ENCODE measurements around the gene MIER3.

Gene MIER3

DNA sequence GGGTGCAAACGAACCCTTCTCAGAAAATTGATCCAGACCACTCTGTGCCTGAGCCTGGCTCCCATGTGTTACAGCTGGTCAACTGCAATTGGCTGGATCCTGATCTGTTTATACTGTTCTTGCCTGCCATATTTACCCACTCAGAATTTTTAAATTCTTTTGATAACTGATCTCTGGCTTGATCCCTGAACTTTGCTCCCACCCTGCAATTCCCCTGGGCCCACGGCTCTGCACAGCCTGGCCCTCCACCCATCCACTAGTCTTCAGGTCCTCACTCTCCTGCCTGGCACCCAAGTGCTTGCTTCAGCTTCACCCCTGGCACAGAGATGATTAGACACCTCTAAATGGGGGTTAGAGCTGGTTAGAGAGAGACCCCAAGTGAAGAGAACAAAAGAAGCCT, 25.9 kb upstream of the MIER3 start:
- no peak overlapping the region for H3K4me3 ChIP-seq (ENCODE audit: low read depth, low read length)
- TF ChIP-seq, protein P1, sequence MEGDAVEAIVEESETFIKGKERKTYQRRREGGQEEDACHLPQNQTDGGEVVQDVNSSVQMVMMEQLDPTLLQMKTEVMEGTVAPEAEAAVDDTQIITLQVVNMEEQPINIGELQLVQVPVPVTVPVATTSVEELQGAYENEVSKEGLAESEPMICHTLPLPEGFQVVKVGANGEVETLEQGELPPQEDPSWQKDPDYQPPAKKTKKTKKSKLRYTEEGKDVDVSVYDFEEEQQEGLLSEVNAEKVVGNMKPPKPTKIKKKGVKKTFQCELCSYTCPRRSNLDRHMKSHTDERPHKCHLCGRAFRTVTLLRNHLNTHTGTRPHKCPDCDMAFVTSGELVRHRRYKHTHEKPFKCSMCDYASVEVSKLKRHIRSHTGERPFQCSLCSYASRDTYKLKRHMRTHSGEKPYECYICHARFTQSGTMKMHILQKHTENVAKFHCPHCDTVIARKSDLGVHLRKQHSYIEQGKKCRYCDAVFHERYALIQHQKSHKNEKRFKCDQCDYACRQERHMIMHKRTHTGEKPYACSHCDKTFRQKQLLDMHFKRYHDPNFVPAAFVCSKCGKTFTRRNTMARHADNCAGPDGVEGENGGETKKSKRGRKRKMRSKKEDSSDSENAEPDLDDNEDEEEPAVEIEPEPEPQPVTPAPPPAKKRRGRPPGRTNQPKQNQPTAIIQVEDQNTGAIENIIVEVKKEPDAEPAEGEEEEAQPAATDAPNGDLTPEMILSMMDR (IDR thresholded peaks at IDR 0.05; ENCODE audit: borderline replicate concordance, insufficient read depth, low read depth, low read length): no peak

DNA sequence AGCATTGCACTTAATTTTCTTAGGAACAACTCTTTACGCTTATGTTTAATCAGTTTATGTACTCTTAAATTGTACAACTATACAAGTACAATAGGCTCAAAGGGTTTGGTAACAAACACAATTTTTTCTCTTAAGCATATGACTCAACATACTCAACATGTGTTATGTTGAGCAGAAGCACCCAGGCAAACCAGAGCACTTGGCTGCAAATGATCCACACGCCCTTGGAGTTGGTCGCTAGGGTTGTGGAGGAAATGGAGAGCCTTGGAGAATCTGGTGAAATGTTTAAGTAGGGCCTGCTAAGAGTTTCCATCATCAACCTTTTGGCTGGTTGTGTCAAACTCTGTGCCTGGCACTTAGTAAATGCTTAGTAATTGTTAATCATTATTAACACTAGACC, 25.1 kb upstream of the MIER3 start:
- H3K4me3 ChIP-seq (ENCODE audit: low read depth, low read length): no peak overlapping the region
- TF ChIP-seq, protein P1 (IDR thresholded peaks at IDR 0.05; ENCODE audit: borderline replicate concordance, insufficient read depth, low read depth, low read length): no peak

DNA sequence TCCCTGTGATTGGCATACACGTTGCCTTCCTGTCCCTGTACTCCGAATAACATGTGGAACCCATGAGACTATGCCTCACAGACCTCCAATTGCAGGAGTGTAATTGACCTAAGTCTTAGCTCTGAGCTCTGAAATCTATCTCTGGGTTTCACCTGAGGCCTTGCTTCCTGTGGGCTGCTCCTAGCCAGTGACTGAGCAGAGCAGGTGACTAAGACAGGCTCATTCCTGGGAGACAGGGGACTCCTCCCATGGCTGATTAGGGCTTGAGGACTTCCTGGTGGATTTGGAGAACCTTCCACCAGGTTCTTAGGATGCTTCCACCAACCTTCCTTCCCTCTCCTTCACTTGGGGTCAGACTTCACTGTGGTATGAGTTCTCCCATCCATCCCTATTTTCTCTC, 22.3 kb upstream of the MIER3 start:
- TF ChIP-seq, protein P1 (IDR thresholded peaks at IDR 0.05; ENCODE audit: borderline replicate concordance, insufficient read depth, low read depth, low read length): no peak
- no peak overlapping the region for H3K4me3 ChIP-seq (ENCODE audit: low read depth, low read length)

DNA sequence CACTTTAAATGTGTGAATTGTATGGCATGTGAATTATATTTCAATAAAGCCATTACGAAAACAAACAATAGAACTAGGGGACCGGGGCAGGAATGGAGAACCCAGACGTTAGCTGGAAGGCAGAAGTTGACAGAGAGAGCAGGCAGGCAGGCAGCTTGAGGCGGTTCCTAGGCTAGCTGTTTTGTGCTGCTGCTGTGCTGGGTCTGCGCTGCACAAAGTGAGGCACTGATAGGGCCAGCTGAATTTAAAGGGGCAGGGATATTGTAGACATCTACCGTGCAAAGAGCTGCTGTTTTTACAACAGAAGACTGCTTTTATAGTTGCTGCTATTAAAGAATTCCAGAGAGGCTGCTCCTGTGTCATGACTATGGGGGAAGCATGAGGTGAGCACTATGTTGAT, 21.6 kb upstream of the MIER3 start:
- no peak overlapping the region for H3K4me3 ChIP-seq (ENCODE audit: low read depth, low read length)
- TF ChIP-seq, protein P1 (IDR thresholded peaks at IDR 0.05; ENCODE audit: borderline replicate concordance, insufficient read depth, low read depth, low read length): no peak

DNA sequence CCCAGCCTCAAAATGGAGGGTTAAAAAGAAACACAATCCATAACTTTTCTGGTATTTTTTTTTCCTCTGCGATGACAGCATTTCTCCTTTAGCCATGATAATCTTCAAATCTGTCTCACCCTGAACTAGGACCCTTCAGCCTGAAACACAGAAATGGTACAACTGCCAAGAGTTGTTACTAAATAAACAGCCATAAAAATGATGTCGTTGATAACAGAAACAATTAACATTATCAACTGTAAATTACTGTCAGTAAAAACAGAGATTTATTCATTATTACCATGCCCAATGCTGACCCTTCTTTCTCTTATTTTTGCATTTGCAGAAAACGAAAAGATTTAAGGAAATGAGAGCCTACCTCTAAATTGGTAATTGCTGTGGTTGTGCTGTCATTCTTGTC, 19.4 kb upstream of the MIER3 start:
- TF ChIP-seq, protein P1 (IDR thresholded peaks at IDR 0.05; ENCODE audit: borderline replicate concordance, insufficient read depth, low read depth, low read length): no peak
- H3K4me3 ChIP-seq (ENCODE audit: low read depth, low read length): no peak overlapping the region

DNA sequence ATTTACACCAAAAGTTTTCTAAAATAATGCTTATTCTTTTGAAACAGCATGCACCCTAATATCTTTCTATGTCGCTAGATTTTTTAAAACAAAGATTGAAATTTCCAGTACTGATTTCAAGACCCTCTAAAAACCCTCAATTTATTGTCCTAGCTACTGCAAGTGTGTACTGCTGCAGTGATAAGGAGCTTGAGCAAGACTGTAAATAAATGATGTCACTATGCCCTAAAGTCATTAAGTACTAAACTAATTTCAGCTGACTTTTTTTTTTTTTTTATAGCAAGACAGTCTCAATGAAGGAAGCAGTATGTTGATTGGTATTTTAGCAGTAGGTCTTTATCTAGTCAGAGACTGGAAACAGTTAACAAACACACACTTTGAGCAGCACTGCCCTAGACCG, 12.2 kb upstream of the MIER3 start:
- TF ChIP-seq, protein P1 (IDR thresholded peaks at IDR 0.05; ENCODE audit: borderline replicate concordance, insufficient read depth, low read depth, low read length): no peak
- no peak overlapping the region for H3K4me3 ChIP-seq (ENCODE audit: low read depth, low read length)

DNA sequence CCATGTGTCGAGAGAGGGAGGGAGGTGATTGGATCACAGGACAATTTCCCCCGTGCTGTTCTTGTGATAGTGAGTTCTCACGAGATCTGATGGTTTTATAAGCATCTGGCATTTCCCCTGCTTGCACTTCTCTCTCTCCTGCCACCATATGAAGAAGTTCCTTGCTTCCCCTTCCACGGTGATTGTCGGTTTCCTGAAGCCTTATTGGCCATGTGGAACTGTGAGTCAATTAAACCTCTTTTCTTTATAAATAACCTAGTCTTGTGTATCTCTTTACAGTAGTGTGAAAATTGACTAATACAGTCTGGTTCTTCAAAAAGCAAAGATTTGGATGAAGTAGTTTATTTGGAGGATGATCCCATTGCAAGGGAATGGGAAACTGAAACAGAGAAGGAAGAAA, 11.3 kb upstream of the MIER3 start:
- H3K4me3 ChIP-seq (ENCODE audit: low read depth, low read length): no peak overlapping the region
- TF ChIP-seq, protein P1 (IDR thresholded peaks at IDR 0.05; ENCODE audit: borderline replicate concordance, insufficient read depth, low read depth, low read length): no peak

Data from GM12875 (cell line).